GM18526 (cell line): ENCODE measurements around the gene IFFO2.

Experiments used
- POLR2A ChIP-seq: IDR thresholded peaks from 3 replicates; pipeline ENCODE4 v1.6.1; 2011; ENCODE audit not compliant: insufficient read length; ENCODE audit errors: extremely low read depth

The IFFO2 gene

DNA sequence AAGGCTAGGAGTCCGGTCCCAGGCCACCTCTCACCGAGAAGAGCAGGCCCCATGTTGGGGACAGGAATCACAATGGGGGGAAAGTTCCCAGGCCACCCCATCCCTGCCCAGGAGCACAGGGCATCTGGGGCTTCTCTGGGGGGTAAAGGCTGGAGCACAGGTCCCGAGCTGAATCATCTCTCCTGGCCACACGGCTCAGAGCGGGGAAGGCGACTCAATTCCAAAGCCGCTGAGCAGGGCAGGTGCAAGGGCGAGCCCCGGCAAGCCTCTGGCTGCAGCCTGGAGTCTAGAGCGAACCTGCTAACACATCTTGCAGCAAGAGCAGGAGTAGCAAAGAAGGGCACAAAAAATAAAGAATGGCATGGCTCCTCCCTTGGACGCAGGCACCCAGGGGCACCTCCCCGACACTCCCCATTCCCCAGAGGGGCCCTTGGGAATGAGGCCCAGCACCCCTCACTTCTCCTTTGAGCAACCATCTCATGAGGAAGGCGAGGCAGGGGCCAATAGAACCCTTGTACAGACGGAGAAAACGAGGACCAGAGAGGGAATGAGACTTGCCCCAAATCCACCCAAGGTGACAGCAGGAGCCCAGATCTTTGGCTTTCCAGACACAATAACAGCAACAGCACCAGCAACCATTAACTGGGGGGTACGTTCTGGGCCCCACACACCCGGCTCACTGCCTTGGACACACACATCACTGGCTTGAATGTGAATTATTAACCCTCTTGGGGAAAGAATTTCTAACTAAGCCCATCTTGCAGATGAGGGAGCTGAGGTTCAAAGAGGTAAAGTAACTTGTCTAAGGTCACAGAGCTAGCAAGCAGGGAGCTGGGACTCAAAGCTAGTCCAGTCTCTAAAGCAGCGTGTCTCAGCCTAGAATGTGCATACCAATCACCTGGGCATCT lies 33.4 kb downstream of the IFFO2 start:
- TF ChIP-seq POLR2A = no peak

- no peak for TF ChIP-seq POLR2A
Observed at GRCh38 chr1:18922319-18922726, 34.2 kb downstream of the IFFO2 start.

DNA sequence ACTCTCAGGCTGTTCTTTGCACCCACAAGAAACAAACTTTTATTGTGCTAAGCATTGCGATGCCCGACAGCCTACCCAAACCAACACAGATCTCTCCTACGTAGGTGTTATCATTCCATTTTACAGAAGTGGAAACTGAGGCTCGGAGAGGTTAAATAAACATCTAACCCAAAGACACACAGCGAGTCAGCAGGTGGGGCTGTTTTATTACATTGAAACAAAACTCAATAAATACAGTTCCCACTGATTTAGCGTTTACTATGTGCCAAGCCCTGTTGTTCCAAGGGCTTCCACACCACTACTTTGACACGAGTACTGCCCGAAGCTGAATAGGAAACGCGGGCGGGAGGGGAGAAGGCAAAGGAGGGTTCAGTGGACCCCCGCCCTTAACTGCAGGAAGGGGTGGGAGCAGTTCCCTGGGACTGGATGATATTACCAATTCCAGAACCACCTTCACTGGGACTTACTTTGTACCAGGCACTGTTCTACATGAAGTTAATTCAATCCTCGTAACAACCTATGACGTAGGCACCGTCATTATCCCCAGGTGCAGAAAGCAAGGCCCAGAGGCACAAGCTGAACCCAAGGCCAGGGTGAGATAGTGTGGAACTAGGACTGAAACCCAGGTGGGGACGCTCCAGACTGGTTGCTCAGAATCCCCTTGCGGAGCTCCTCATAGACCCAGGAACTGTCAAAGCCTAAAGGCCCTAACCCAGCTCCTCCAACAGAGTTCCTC lies 34.8 kb downstream of the IFFO2 start:
- TF ChIP-seq POLR2A = no peak

DNA sequence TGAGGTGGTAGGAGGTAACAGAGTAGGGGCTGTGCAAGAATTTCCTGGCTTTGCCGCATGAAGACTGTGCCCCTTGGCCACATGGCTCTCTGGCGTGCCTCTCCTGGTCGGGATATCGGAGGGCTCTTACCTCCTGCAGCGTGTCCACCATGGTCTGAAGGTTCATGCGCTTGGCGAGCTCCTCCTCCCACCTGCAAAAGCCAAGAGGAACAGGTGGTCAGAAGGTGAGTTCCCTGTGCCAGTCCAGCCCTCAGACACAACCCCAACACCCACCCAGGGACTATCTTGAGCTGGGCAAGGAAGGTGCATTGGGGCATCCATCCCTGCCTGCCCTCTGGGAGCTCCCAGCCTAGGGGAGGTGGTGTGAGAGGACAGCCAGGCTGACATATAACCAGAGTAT lies 35.5 kb downstream of the IFFO2 start:
- TF ChIP-seq POLR2A = no peak

DNA sequence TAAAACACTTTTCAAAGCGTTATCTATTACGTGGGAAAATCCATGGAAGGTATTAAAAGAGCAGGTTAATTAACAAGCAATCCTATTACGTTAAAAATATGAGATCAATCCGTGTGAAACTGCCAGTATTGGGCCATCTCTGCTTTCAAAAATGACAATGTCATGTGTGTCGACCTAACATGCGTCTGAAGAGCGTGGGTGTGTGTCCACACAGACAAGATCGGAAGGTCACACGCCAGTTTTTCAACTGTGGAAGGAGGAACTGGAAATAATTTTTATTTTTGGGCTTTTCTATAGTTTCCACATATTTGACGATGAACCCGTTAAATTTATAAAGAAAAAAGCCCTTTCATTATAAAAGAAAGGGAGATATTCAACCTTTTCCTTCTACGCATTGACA lies 36.5 kb downstream of the IFFO2 start:
- no peak for TF ChIP-seq POLR2A

GRCh38 chr1:18919197-18919905 lies 37.1 kb downstream of the IFFO2 start:
- TF ChIP-seq POLR2A = no peak

GRCh38 chr1:18918417-18918816 lies 38.1 kb downstream of the IFFO2 start:
- TF ChIP-seq POLR2A = no peak

DNA sequence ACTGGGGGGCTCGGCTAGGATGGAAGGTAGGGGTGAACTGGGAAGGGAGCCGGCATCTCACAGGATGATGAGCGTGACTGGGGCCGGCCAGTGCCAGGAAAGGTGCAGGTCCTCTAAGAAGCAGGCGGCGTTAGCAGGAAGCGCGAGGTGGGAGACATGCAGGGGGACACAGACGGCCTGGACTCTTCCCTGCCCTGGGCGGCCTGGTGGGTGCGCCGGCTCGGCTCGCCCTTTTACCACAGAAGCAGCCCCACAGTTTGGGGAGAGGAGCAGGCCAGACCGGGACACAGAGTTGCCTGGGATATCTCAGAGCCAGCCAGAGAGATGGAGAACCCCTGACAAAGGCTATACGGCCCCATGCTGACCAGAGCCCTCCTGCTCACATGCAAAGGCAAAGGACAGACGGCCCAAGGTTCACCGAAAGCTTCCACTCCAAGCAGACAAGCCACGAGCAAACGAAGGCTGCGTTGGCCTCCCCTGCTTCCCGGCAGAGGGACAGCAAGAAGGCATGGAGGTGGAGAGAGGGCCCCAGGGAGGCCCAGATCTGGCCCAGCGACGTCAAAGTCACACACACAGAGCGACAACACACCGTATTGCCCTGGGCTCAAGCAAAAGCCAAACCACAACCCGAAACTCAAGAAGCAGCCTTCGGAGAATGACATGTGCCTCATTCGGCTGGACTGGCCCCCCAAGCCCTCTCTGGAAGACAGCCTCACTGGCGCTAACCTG lies 39.2 kb downstream of the IFFO2 start:
- no peak for TF ChIP-seq POLR2A

- TF ChIP-seq POLR2A = no peak
Observed at GRCh38 chr1:18915341-18915740, 41.1 kb downstream of the IFFO2 start.

- no peak for TF ChIP-seq POLR2A
Observed at GRCh38 chr1:18913065-18913835, 43.2 kb downstream of the IFFO2 start.

GRCh38 chr1:18912550-18912949 lies 43.9 kb downstream of the IFFO2 start:
- no peak for TF ChIP-seq POLR2A

DNA sequence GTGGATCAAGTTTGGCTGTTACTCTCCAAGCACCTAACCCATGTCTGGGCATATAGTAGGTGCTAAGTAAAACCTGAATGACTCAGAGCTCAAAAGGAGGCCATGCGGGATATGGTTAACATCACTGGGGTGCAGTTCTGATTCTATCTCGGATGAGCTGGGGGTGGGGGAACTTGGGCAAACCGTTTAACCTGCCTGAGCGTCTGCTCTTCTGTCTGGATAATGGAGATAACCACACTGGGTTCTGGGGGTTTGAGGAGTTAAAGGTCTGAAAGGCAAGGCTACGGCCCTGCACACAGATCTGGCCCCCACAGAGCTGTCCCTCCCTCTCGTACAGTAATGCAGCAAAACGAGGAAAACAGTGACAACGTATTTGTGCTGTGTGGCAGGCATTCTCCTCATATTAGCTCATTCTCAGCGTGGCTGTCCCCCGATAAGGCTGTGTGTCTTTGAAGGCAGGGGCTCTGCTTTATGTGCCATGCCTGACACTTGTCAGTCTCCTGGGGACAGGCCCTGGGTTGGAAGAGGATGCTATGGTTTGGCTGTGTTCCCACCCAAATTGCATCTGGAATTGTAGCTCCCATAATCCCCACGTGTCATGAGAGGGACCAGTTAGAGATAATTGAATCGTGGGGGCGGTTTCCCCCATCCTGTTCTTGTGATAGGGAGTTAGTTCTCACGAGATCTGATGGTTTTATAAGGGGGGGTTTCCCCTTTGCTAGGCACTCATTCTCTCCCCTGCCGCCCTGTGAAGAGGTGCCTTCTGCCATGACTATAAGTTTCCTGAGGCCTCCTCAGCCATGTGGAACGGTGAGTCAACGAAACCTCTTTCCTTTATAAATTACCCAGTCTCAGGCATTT lies 47.3 kb downstream of the IFFO2 start:
- no peak for TF ChIP-seq POLR2A
